ENCODE results near the gene PLCZ1.

The PLCZ1 gene

DNA sequence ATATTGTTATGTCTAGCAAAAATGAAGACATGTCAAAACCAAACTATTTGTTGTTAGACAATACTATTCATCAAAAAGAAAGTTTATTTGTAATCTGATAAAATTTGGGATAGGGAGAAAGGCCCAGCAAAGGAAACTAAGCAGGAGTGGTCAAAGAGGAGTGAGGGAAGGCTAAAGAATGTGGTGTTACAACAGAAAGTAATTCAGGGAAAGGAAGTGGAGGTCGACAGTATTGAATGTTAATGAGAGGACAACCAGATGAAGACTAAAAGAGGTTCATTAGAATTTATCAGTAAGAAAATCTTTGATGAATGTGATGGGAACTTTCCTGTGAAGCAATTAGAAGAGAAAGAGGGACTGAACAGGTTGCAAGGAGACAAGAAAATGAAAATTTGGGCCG lies 33.9 kb downstream of the PLCZ1 start:
- no peak for ATAC-seq (ENCODE audit: insufficient read depth, low read depth)

DNA sequence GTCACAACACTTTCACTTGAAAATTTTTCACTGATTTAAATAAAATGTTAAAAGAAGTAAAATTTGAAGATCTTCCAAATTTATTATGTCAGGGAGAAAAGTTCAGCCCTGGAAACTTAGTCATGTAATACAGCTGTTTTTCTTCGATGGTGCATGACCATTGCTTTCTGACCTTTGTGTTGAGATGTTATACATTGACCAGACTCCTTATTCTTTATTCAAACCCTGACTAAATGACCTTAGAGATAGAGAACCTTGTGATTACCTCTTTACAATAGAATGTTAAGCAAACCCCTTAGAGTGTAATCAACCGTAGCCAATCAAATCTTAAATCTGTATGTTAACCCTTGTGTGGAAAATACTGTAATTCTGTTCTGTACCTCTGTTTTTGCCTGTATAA lies 34.5 kb downstream of the PLCZ1 start:
- TF ChIP-seq, protein P1, sequence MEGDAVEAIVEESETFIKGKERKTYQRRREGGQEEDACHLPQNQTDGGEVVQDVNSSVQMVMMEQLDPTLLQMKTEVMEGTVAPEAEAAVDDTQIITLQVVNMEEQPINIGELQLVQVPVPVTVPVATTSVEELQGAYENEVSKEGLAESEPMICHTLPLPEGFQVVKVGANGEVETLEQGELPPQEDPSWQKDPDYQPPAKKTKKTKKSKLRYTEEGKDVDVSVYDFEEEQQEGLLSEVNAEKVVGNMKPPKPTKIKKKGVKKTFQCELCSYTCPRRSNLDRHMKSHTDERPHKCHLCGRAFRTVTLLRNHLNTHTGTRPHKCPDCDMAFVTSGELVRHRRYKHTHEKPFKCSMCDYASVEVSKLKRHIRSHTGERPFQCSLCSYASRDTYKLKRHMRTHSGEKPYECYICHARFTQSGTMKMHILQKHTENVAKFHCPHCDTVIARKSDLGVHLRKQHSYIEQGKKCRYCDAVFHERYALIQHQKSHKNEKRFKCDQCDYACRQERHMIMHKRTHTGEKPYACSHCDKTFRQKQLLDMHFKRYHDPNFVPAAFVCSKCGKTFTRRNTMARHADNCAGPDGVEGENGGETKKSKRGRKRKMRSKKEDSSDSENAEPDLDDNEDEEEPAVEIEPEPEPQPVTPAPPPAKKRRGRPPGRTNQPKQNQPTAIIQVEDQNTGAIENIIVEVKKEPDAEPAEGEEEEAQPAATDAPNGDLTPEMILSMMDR (IDR thresholded peaks at IDR 0.05; ENCODE audit: borderline replicate concordance, extremely low read depth, low read length, poor library complexity, severe bottlenecking), result no peak
- no peak for TF ChIP-seq EZH2 (IDR thresholded peaks at IDR 0.05; ENCODE audit: borderline replicate concordance, low read depth, low read length, severe bottlenecking)
- no peak overlapping the region for H2AFZ ChIP-seq (ENCODE audit: low read depth, low read length)

More for the DNA sequence above, 33.9 kb downstream of the PLCZ1 start:
- no peak for DNase-seq
- Histone ChIP-seq H2AFZ (ENCODE audit: low read depth, low read length) (no peak overlapping the region), H3K79me2 (ENCODE audit: insufficient read depth, low read length) (no peaks in the 10 kb centered on the region), H3K27ac (ENCODE audit: low read length) (no peak overlapping the region), H4K20me1 (ENCODE audit: insufficient read depth, low read length) (no peaks in the 10 kb centered on the region), H3K4me1 (ENCODE audit: insufficient read depth, low read length) (no peaks in the 10 kb centered on the region), H3K4me2 (ENCODE audit: insufficient read depth, low read length) (no peak overlapping the region), H3K4me3 (ENCODE audit: low read depth in 1 of 2, low read length in 2 of 2) (no peak overlapping the region), H3K9me3 (ENCODE audit: insufficient read depth, low read length, severe bottlenecking) (no peaks in the 10 kb centered on the region), H3K36me3 (ENCODE audit: insufficient read depth, low read length) (no peaks in the 10 kb centered on the region), H3K27me3 (ENCODE audit: insufficient read depth, low read length, poor library complexity) (no peaks in the 10 kb centered on the region), H3K9ac (ENCODE audit: low read depth, low read length) (no peak overlapping the region)
- TF ChIP-seq, protein P1 (IDR thresholded peaks at IDR 0.05; ENCODE audit: borderline replicate concordance, extremely low read depth, low read length, poor library complexity, severe bottlenecking), result no peak
- TF ChIP-seq EZH2 (IDR thresholded peaks at IDR 0.05; ENCODE audit: borderline replicate concordance, low read depth, low read length, severe bottlenecking), result no peak

DNA sequence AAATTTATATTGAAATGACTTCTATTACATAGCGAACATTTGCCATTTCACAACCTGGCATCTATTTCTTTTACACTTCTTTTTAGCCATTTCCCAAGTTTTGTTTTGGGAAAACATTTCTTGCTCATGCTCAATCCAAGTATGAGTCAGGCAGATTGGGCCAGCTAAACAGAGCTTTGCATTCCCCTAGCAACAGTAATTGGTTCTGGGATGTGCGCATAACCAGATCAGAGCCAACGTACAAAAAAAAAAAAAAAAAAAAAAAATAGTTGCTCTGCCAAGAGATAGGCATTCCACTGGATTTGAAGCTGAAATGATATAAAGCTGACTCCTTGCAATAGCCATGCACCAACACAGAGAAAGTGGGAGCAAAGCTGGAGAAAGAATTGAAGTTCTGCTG lies 37.5 kb downstream of the PLCZ1 start:
- Histone ChIP-seq H3K9me3 (ENCODE audit: insufficient read depth, low read length, severe bottlenecking) (no peaks in the 10 kb centered on the region), H3K4me2 (ENCODE audit: insufficient read depth, low read length) (no peak overlapping the region), H3K4me1 (ENCODE audit: insufficient read depth, low read length) (no peaks in the 10 kb centered on the region), H3K4me3 (ENCODE audit: low read depth in 1 of 2, low read length in 2 of 2) (no peak overlapping the region), H3K36me3 (ENCODE audit: insufficient read depth, low read length) (no peaks in the 10 kb centered on the region), H2AFZ (ENCODE audit: low read depth, low read length) (no peak overlapping the region), H3K27me3 (ENCODE audit: insufficient read depth, low read length, poor library complexity) (no peaks in the 10 kb centered on the region), H4K20me1 (ENCODE audit: insufficient read depth, low read length) (no peaks in the 10 kb centered on the region), H3K27ac (ENCODE audit: low read length) (no peak overlapping the region), H3K9ac (ENCODE audit: low read depth, low read length) (no peak overlapping the region), H3K79me2 (ENCODE audit: insufficient read depth, low read length) (no peaks in the 10 kb centered on the region)
- no peak for ATAC-seq (ENCODE audit: insufficient read depth, low read depth)
- TF ChIP-seq, protein P1 (IDR thresholded peaks at IDR 0.05; ENCODE audit: borderline replicate concordance, extremely low read depth, low read length, poor library complexity, severe bottlenecking), result no peak
- no peak for TF ChIP-seq EZH2 (IDR thresholded peaks at IDR 0.05; ENCODE audit: borderline replicate concordance, low read depth, low read length, severe bottlenecking)
- no peak for DNase-seq

More for the DNA sequence above, 34.5 kb downstream of the PLCZ1 start:
- Histone ChIP-seq H3K4me1 (ENCODE audit: insufficient read depth, low read length) (no peaks in the 10 kb centered on the region), H3K79me2 (ENCODE audit: insufficient read depth, low read length) (no peaks in the 10 kb centered on the region), H3K36me3 (ENCODE audit: insufficient read depth, low read length) (no peaks in the 10 kb centered on the region), H3K4me3 (ENCODE audit: low read depth in 1 of 2, low read length in 2 of 2) (no peak overlapping the region), H3K27ac (ENCODE audit: low read length) (no peak overlapping the region), H3K27me3 (ENCODE audit: insufficient read depth, low read length, poor library complexity) (no peaks in the 10 kb centered on the region), H3K9me3 (ENCODE audit: insufficient read depth, low read length, severe bottlenecking) (no peaks in the 10 kb centered on the region), H4K20me1 (ENCODE audit: insufficient read depth, low read length) (no peaks in the 10 kb centered on the region), H3K9ac (ENCODE audit: low read depth, low read length) (no peak overlapping the region), H3K4me2 (ENCODE audit: insufficient read depth, low read length) (no peak overlapping the region)
- no peak for ATAC-seq (ENCODE audit: insufficient read depth, low read depth)
- no peak for DNase-seq

All from DND-41 (cell line).